Erythroblast (primary cell): Measurements from ENCODE around the gene SIGMAR1.

Source experiments
- GATA1 ChIP-seq: IDR thresholded peaks from 2 replicates; pipeline ENCODE4 v1.6.1; 2011; ENCODE audit warnings: low read depth, mild to moderate bottlenecking, control low read depth, low read length, moderate library complexity
- POLR2A ChIP-seq: IDR thresholded peaks from 2 replicates; pipeline ENCODE4 v1.6.1; 2011; ENCODE audit warnings: mild to moderate bottlenecking, low read length

DNA sequence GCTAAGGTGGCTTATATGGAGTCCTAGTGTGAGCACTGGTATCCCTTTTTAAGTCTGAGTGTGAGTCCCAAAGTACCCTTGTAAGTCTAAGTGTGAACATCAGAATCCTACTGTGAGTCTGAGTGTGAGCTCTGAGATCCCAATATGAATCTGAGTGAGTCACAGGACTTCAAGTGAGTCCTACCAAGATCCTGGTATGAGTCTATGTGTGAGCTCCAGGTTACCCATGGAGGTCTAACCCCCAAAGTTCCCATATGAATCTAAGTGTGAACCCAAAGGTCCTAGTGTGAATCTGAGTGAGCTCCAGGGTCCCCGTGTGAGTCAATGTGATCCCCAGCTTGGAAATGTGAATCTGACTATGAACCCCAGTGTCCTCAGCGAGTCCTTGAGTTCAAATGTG, 50.3 kb downstream of the SIGMAR1 start:
- TF ChIP-seq POLR2A (no peak), GATA1 (no peak)
